Tongue (tissue), 2 donors: ENCODE results near the gene INSRR. TPM values are rescaled to one million over a fixed set of nuclear protein-coding genes. Genes with fewer than 3 reads are reported as not detected.

Experiments used
- DNase-seq: peaks from one replicate; pipeline ENCODE4 v3.0.0-alpha.2; 2015
- total RNA-seq: library from RNA; depleted of rRNA; stranded (reverse); fragments of >200 nt; gene quantifications from one replicate; pipeline ENCODE4 v1.2.3, GENCODE V29; 2014

Gene INSRR
- total RNA-seq, 1 donor from 2014 or later: 0.21 TPM

DNA sequence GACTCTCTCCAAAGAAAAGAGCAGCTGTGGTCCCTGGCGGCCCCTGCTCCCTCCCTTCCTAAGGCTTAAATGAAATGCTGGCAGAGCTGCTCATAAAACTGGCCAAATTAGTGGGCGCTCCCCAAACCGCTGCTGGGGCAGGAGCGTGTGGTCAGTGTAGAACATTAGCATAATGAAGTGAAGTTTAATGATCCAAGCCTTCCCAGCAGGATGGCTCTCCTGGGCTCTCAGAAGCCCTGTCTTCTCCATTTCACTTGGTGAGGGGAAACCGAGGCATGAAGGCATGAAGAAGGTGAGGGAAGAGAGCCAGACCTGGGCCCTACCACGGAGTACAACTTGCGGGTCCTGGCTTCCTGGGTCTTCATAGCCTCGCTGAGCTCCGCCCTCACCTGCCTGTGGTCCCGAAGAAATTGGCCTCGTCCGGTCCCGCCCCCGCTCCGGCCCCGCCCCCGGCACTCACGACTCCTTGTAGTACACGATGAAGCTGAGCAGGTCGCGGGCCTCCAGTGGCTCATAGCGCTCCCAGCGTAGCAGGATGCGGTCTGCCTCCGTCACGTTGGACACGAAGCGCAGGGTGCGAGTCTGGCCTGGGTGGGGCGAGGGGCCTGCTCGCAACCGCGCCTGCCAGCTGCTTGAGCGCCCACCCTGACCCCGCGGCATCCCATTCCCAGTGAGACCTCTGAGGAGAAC lies 10.3 kb downstream of the INSRR start:
- DNase-seq: no peak

DNA sequence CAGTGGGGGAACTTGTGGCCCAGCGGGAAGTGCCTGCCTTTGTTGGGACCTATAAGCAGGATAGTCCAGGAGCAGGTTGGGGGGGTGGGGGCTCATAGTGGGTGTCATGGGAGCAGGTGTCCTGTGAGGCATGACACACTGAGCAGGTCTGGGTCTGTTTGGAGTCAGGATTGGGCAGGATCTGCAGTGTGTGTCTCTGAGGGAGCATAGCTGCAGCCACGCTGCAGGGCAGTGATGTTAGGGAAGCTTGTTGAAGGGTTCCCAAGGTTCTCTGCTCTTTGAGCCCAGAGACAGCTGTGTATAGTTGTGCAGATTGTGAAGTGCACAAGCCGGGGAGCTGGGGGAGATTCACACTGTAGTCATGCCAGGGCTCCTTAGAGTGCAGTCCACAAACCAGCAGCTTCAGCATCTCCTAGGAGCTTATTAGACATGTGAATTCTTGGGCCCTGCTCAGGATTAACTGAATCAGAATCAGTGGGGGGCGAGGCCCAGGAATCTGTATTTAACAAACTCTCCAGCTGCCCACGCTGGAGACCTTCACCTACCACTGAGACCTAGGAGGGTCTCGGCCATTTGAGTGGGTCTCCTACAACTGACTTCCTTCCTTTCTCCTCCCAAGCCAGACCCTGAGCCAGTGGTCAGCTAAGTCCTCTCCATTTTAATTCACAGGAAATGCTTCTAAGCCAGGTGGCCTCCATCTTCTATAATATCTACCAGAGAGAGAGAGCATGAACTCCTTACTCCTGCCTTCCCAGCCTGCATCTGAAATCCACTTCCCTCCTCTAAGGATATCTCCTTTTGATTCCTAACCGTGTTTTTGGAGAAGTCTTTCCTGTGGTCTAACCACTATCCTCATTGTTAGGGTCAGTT lies 11.1 kb downstream of the INSRR start:
- DNase-seq: no peak

DNA sequence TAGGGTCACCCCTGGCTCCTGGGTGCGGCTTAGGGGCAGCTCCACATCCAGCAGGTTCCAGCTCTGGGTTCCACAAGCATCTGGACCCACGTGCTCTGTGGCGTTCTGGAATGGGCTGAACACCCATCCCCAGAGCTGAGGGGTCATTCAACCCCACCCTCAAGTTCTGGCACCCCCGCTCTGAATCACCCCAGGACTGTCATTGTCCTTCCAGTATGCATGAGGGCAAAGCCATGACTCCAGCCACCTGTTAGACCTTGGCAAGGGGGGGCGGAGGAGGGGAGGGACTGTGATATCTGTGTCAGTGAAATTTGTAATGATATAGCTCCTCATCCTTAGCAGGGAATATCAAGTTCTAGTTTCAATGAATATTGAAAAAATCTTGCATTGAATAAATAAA lies 12.3 kb downstream of the INSRR start:
- DNase-seq: no peak

DNA sequence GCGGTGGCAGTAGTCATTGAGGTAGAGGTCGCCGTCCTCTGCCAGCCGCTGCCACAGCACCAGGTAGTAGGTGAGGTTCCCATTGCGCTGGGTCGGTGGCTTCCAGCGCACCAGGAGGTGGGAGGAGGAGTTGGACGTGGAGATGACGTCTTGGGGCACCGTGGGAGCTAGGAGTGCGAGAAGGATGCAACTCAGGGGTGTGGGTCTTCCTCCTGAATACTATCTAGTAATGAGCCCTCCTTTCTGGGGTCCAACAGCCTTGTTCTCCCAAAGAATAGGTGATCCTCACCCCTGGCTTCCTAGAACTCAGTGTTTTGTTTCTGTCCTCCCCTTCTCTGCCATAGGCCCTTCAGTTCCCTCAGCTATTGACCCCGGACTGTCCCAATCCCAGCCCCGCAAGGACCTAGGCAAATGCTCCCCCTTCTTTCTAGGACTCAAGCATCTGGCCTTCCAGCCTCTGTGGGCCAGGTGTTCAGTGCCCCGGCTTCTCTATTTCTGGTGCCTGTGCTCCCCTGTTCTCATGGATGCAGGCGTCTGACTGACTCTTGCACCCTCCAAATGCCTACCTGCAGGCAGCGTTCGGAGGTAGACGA lies 12.9 kb downstream of the INSRR start:
- DNase-seq: no peak

DNA sequence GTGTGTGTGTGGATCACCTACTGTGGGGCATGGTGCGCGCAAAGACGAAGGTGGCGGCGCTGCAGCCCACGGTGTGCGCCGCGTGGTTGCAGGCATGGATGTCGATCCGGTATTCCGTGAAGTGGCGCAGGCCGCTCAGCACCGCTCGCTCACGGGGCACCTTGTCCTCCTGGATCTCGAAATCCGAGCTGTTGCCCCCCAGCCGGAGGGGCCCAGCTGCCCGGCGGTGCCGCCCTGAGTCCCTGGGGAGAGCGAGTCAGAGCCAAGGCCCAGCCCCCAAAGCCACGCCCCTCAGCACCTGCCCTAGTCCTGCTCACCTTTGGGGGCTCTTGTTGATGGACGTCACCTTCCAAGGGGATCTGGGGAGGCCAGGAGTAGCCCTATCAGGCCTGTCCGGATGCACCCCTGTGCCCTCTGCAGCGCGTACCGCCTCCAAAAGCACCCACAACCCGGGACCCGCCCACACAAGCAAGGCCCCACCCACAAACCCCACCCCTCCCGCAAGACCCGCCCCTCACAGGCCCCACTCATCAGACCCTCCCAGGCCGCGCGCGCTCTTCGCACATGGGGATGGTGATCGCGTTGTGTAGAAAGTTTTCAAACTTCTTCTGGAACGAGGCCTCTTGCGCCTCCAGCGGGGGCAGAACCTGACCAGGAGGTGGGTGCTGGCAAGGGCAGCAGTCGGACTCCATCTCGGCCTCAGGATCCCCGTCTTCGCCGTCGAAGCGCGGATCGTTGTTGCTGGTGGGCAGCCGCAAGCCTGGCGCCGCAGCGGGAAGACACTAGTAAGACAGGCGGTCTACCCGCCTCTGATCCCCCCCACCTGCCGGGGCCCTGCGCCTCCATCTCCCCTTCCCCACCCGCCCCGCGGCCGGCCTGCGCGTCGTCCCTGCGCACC lies 13.6 kb downstream of the INSRR start:
- no peak for DNase-seq

DNA sequence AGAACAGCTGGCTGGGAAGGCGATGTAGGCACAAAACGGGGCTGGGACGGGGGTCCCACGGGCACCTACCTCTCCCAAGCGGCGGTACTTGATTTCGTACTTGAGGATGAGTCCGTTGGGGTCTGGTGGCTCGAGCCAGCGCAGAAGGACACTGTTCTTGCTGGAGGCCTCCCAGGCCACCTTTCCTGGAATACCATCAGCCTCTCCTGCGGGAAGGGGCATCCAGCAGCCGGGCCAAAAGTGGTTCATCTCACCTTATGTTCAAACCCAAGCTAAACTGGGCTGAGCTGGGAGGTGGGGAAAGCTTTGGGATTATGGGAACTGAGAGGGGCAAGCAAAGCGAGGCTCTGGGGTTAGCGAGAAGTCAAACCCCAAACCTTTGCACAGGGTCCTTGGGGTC lies 14.3 kb downstream of the INSRR start:
- no peak for DNase-seq

DNA sequence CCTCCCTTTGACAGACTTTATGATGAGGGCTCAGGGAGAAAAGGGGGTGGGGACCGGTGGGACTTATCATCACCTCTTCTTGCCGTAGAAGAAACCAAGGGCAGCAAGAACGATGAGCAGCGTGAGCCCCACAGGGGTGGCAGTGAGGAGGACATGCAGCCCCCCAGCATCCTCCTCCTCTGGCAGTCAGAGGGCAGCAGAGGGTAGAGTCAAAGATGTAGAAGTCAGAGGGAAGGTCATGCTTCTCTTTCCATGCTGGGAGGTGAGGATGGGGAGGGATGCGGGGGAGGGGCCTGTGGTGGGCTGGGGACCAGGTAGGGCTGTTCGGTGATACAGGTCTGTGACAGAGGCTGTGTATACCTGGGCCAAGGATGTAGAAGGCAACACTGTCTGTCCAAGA lies 14.8 kb downstream of the INSRR start:
- no peak for DNase-seq

DNA sequence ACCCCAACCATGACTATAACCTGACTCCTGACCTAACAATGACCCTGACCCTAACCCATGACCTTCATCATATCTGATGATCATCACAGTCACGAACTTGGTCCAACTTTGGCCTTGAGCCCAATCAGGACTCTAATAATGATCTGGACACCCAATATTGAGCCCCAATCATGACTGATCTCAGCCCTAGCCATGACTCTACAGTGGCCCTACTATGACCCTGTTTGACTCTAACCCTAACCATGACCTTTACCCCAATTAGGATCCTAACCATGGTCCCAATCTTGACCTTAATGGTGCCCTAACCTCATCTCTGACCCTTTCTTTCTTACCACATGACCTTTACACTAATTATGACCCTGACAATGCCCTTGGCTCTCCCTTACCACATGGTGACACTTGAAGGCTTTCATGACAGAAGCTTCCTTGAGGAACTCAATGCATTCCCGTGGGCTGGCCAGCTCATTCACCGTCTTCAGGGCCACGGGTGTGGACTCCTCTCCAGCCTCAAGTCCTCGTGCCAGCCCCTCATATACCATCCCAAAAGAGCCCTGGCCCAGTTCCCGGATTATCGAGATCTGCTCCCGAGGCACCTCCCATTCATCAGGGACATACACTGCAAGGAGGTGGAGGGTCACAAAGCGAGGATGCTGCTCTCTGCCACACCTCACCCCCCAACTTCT lies 16.2 kb downstream of the INSRR start:
- no peak for DNase-seq

DNA sequence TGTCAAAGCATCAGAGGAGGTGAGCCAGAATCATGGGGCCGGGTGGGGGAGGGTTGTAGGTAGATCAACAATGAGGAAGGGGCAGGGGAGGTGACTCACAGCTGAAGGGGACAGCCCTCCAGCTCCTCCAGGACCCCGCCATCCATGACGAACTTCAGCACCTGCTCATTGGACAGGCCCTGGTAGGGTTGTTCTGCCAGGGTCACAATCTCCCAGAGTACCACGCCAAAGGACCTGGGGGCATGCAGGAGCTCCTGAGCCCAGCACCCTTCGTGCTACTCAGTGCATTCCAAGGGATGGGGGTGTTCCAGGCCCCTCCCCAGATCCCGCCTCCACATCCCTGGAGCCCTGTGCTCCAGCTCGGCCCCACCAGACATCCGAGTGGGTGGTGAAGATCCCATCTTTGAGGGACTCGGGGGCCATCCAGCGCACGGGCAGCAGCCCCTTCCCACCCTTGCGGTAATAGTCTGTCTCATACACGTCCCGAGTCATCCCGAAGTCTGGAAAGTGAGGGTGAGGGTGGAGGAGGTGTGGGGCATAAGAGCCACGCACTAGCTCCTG lies 17.5 kb downstream of the INSRR start:
- no peak for DNase-seq

DNA sequence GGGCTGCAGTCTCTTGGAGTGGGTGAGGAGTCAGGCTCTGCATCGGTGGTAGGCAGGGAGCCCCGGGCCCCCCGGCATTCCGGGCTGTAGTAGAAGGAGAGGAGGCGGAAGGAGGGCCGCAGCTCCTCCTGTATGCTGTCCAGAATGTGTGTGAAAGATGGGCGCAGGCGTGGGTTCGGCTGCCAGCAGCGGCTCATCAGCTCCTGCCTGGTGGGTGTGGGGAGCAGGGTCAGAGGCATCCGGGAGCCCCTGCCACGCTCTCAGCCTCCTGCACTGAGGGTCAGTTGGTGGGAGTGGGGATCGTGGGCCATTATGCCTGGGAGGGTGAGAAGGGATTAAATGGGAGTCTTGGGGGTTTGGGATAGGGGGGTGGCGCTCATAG lies 18.0 kb downstream of the INSRR start:
- DNase-seq: no peak

DNA sequence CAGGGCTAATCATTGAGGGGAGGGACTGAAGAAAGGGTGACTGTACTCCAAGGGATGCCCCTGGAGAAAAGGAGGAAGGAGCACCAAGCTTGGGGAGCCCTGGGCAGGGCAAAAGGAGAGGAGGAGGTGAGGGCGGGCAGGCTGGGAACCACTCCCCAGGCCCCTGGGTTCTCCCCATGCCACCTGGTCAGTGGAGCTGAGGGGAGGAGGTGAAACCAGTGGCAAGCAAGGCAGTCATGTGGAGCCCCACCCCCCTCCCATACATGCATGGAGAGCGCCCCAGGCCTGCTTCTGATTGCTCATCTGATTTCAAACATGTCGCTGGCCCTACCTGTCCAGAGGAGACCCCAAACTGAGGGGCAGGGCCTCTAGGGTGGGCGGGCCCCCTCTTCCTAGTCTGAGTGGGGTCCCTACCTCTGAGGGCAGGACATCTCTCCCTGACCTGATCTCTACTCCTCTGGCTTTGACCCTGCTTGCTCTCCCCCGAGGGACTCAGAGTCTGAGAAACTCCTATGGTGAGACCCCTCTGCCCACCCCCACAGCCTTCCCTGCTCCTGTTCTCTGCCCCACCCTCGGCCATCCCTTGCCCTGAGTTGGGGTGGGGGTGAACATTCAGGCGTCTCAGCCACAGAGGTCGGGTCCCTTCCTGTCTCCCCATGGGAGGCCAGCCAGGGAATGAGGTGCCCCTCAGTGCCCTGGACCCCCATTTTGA lies 18.6 kb downstream of the INSRR start:
- DNase-seq: no peak

DNA sequence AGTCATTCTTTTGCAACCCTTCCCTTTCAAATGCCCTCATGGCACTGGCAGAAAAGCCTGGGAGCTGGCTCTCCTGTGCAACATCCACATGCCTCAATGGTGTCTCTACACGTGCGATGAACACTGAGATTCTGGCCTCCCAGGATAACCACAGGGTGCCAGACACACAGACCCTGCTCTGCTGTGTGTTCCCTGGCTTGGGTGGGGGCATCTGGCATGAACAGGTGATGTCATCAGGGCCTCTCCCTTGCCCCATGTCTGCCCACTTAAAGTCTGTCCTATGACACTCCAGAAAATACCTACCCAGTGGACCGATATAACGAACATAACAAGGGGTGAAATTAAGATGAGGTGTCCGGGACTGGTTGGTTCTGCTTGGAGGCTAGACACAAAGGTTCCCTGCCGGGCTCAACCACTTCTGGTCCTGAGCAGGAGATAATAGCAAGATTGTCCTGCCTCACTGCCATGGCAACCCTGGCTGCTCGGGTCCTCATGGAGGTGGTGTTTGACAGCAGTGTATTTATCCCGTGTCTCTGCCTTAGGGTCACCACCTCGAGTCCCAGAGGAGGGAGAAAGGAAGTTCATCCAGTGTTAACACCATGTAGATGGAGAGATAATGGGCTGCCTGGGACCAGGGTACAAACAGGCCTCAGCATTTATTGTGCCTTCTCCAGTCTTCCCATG lies 19.3 kb downstream of the INSRR start:
- DNase-seq: no peak

DNA sequence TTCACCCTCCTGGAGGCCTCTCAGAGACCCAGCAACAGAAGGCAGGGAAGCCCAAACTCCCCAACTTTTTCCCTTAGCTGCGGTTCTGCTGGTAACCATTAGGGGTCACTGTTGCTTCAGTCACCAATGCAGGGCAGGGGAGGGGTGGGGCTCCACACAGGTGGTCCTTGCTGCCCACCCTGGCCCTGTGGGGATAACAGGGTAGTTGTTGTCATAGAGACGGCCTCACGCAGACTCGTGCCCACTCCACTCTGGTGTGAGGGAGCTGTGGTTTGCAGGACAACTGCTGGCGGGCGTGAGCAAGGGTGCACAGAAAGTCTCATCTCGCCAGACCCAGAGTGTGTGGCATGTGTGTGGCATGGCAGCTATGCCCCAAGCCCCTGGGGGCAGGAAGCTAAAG lies 19.9 kb downstream of the INSRR start:
- DNase-seq: peak; percentile 44

DNA sequence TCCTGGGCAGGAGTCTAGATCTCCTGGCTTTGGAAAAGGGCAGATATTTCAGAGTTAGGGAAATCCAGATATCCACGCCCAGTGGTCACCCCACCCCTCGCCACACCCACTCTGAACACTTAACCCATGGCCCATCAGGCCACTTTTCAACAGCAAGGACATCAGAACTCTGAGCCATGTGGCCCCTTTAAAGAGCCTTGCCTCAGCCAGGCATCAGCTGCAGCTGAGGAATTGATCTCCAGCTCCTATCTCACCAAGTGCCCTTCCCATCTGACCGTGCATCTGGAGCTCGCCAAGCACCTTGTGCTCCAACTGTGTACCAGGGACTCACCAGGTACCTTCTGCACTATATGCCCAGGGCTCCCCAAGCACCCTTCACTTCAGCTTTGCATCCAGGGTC lies 22.0 kb downstream of the INSRR start:
- no peak for DNase-seq

DNA sequence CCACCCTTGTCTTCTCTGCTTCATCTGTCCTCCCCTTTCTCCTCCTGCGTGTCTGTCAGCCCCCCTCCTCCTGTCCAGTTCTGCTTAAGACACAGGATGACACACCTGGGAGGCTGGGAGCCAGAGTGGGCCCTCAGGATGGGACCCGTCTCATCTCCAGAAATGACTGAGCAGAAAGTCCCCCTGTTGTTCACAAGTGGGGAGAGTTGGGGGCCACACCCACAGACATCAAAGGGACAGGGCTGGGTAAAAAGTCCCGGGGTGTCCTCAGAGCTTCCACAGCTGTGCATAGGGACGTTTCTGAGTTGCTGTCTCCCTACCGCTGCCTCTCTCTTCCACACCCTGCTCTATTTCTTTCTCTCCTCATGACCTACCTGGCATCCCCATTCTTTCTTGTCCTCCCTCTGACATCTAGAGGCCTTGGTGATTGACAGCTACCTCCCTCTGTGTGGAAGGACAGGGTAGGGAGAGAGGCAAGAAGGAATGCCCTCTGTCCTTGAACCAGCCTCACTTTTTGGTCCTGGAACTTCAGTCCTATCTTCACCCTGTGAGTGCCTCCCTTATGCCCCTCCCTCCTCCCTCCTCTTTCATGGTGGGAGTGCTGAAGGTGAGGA lies 22.8 kb downstream of the INSRR start:
- DNase-seq: no peak

DNA sequence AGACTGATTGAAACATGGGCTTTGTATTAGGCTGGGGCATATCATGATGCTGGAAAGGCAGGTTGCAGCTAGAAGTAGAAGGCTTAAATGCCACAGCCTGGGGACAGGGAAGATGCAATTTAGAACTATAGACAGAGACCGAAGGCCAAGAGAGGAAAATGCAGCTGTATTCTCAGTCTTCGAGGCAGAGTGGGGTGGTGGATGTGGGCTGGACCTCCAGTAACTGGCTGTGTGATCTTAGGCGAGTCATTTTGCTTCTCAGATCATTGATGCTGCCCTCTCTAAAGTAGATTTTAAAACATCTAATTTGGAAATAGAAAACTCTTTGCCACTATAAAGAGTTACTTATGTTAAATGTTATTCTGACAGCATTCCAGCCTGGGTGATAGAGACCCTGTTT lies 24.6 kb downstream of the INSRR start:
- no peak for DNase-seq

DNA sequence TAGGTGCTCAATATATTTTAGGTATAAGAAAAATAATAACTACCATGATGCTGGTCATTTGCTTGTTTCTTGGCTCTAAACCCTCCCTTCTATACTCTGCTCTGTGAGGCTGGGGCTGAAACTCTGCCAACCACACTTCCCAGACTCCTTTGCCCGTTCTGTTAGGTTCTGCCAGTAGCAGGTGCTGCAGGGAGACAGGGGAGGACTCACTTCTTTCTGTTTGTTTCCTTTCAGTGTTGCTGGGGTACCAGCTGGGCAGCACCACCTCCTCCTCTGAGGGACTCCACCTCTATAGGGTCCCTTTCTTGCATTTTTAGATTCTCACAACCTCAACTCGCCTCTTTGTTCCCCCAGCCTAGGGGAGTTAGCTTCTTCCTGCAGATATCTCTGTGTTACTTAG lies 25.3 kb downstream of the INSRR start:
- no peak for DNase-seq

DNA sequence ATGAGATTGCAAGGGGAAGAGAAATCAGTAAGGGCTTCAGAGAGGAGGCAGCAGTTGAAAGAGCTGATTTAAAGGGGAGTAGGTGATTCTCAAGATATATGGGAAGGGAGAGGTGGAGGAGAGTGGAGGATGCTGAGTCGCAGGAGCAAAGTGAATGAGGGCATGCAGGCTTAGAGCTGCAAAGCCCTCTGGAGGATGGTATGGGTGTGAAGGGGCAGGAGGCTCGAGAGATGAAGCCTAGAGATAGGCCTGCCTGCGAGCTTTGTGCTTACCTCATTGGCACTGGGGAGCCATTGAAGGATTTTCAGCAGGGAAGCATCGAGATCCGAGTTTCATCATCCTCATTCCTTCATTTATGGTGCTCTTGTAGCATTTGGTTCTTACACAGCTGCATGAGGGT lies 26.5 kb downstream of the INSRR start:
- DNase-seq: no peak

DNA sequence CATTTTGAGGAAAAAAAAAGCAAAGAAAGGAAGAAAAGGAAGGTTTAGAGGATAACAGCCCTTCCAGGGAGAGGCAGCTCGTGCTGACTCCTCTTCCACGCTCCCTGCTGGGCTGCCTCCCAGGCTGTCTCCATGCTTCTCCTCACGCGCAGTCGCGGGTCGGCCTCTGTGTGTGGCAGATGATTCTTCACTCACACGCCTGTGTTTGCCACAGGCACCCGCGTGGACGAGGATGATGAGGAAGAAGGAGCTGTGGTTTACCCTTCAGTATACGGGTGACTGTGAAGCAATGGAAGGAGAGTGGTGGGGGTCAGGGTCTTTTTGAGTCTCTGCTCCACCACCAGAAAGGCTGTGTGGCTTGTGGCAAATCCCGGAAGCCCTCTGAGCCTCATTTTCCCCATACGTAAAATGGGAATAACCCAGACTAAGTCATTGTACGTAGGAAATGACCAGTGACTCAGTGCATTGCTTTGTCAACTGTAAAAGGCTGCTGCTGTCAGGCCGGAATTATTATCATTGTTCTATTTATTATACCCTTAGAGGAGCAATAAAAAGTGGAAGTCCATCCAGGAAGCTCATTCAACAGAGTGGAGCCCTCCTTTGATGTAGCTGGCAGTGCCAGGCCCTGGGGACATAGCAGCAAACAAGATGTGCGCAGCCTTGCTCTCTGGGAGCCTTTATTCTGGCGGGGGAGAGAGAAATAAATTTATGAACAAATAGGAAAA lies 30.4 kb downstream of the INSRR start:
- no peak for DNase-seq
